ENCODE data around the gene EFCAB8.

GRCh38 chr20:32906871-32907495 is 48.3 kb downstream of the EFCAB8 start:
- TF ChIP-seq CTCF (conservative IDR thresholded peaks at IDR 0.05; ENCODE audit: low read depth, low read length) (no peak), EZH2 (IDR thresholded peaks at IDR 0.05; ENCODE audit: low read length, unreplicated experiment) (no peak)
